ENCODE data around the gene CACNB1.

CACNB1 gene

DNA sequence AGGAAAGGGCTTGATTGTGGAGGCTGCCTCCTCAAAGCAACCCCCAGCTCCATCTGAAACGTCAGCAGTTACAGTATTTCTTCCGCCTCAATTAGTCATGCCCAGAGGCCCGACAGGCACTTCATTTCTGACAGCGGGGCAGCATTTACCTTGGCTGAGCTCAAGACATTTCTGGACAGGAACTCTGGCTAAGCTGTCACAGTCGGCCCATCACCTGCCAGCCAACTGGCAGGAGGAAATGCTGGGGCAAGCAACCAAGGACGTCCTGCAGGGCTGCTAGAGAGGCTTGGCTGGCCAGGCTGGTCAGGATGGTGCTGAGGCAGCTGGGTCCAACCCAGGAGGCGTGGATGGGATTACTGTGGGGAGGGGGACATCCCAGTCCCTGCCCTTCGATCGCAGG, 73.8 kb downstream of the CACNB1 start:
- no peak for DNase-seq (ENCODE audit: low read depth in 2 of 2)

Measured in fibroblast of skin of left quadriceps (primary cell).